ENCODE results near the gene MBLAC2.
A peak's percentile ranks its signal among the peaks of the same experiment; 100 is the strongest.

- peak in 2 of 3 experiments; percentile 28 to 39 for TF ChIP-seq CTCF (optimal IDR thresholded peaks at IDR 0.05 in 1 of 3, IDR thresholded peaks at IDR 0.05 in 1 of 3, conservative IDR thresholded peaks at IDR 0.05 in 1 of 3; ENCODE audit: extremely low read depth in 1 of 3, insufficient read depth in 2 of 3, low read length in 3 of 3)
- no peak for TF ChIP-seq EZH2 (IDR thresholded peaks at IDR 0.05; ENCODE audit: low read length)
Measured at GRCh38 chr5:90421136-90421535, 53.4 kb downstream of the MBLAC2 start.
